ENCODE results near the gene PRRG2. TPM values are rescaled to one million over a fixed set of nuclear protein-coding genes. Genes with fewer than 3 reads are reported as not detected.

PRRG2 gene
- total and polyA plus RNA-seq, 9 of the 15 experiments (the other 6 are each of a cell fraction or from before 2014, with no cell fraction given): 0.06 to 1.1 (median 0.33) TPM

- TF ChIP-seq HES1 (IDR thresholded peaks at IDR 0.05; ENCODE audit: low read depth) (peak; percentile 59; the same call in 1 of the 2 replicates), NR2C1 (IDR thresholded peaks at IDR 0.05) (no peak), NR2C1 (tag; IDR thresholded peaks at IDR 0.05) (peak; percentile 52), HDGF (IDR thresholded peaks at IDR 0.05) (no peak), HMBOX1 (IDR thresholded peaks at IDR 0.05) (no peak), ETV1 (tag; conservative IDR thresholded peaks at IDR 0.05; ENCODE audit: low read depth) (peak; percentile 97), ZNF740 (CRISPR knock-in tag; IDR thresholded peaks at IDR 0.05) (no peak), ZNF740 (tag; IDR thresholded peaks at IDR 0.05) (no peak), USF2 (CRISPR knock-in tag; IDR thresholded peaks at IDR 0.05) (no peak), YBX1 (IDR thresholded peaks at IDR 0.05) (no peak), TRIM24 (IDR thresholded peaks at IDR 0.05) (no peak), GTF3C2 (IDR thresholded peaks at IDR 0.05; ENCODE audit: borderline replicate concordance, extremely low read depth, insufficient read length) (no peak), ZKSCAN8 (CRISPR knock-in tag; IDR thresholded peaks at IDR 0.05) (no peak), TFAP4 (CRISPR knock-in tag; IDR thresholded peaks at IDR 0.05; ENCODE audit: borderline replicate concordance) (peak; percentile 85), HNRNPL (IDR thresholded peaks at IDR 0.05; ENCODE audit: low read depth, low read length) (no peak), WHSC1 (IDR thresholded peaks at IDR 0.05; ENCODE audit: low read length) (no peak), NFXL1 (CRISPR knock-in tag; IDR thresholded peaks at IDR 0.05) (no peak), DIDO1 (tag; IDR thresholded peaks at IDR 0.05; ENCODE audit: low read depth) (no peak), ARID3A (IDR thresholded peaks at IDR 0.05; ENCODE audit: borderline replicate concordance, low read depth, low read length) (0 out of 2 replicates have a peak, but pooled peaks have one; percentile 25)
Measured at GRCh38 chr19:49640113-49640898, 59.2 kb downstream of the PRRG2 start, which contains the start of gene RRAS (continued).
